HepG2 (cell line): ENCODE data around the gene MLX. TPM values are rescaled to one million over a fixed set of nuclear protein-coding genes. Genes with fewer than 3 reads are reported as not detected.

Experiments
- ATAD3A ChIP-seq: sonication (generic); formaldehyde crosslinking; IDR thresholded peaks from 2 replicates; pipeline ENCODE4 v1.4.0; 2020; ENCODE audit warnings: missing genetic modification reagents
- FLYWCH1 ChIP-seq: sonication (generic); formaldehyde crosslinking; IDR thresholded peaks from 2 replicates; pipeline ENCODE4 v1.8.1; 2023; ENCODE audit warnings: mild to moderate bottlenecking, missing genetic modification reagents
- KDM2A ChIP-seq: sonication (generic); formaldehyde crosslinking; IDR thresholded peaks from 2 replicates; pipeline ENCODE4 v1.4.0; 2020; ENCODE audit warnings: low read depth, missing genetic modification reagents, borderline replicate concordance
- MATR3 ChIP-seq: sonication (generic); formaldehyde crosslinking; IDR thresholded peaks from 2 replicates; pipeline ENCODE4 v1.4.0; 2020; ENCODE audit warnings: missing genetic modification reagents
- NR2F2 ChIP-seq: IDR thresholded peaks from 2 replicates; pipeline ENCODE4 v1.6.1; 2012; ENCODE audit warnings: low read depth, inconsistent platforms, borderline replicate concordance
- PHF20 ChIP-seq: sonication (generic); formaldehyde crosslinking; IDR thresholded peaks from 2 replicates; pipeline ENCODE4 v1.5.0; 2020; ENCODE audit warnings: mild to moderate bottlenecking, missing genetic modification reagents
- REXO4 ChIP-seq: sonication (generic); formaldehyde crosslinking; IDR thresholded peaks from 2 replicates; pipeline ENCODE4 v1.8.0; 2022; ENCODE audit warnings: missing genetic modification reagents, mild to moderate bottlenecking, borderline replicate concordance
- SOX5 ChIP-seq: IDR thresholded peaks from 2 replicates; pipeline ENCODE4 v1.6.1; 2016; ENCODE audit warnings: borderline replicate concordance
- ZBTB38 ChIP-seq: sonication (generic); formaldehyde crosslinking; IDR thresholded peaks from 2 replicates; pipeline ENCODE4 v1.5.1; 2020; ENCODE audit warnings: mild to moderate bottlenecking, missing genetic modification reagents
- ZNF20 ChIP-seq: sonication (generic); formaldehyde crosslinking; IDR thresholded peaks from 2 replicates; pipeline ENCODE4 v1.4.0; 2020; ENCODE audit warnings: mild to moderate bottlenecking, moderate library complexity, missing genetic modification reagents
- ZNF496 ChIP-seq: sonication (generic); formaldehyde crosslinking; IDR thresholded peaks from 2 replicates; pipeline ENCODE4 v1.8.1; 2023; ENCODE audit warnings: mild to moderate bottlenecking, moderate library complexity, missing genetic modification reagents; ENCODE audit not compliant: insufficient replicate concordance
- ZNF567 ChIP-seq: sonication (generic); formaldehyde crosslinking; IDR thresholded peaks from 2 replicates; pipeline ENCODE4 v1.8.1; 2023; ENCODE audit warnings: mild to moderate bottlenecking, missing genetic modification reagents, borderline replicate concordance
- polyA plus RNA-seq, 8 experiments: library from polyadenylated mRNA; depleted of rRNA in 3 of 8; stranded (reverse) in 7 of 8; unstranded in 1 of 8; fragments of >200 nt; fragmentation: Illumina TruSeq in 4 of 8; extraction: Trizol in 4 of 8; gene quantifications; 2 replicates each; pipeline versions ENCODE4 v1.2.1 to v1.2.3, GENCODE V29; 2011 to 2016; ENCODE audit warnings: low read depth in 4 of 8, missing spikeins in 1 of 8, mixed read lengths in 1 of 8; ENCODE audit not compliant: insufficient read depth in 1 of 8
- total RNA-seq, 5 experiments: library from RNA; depleted of rRNA; stranded (reverse); fragments of >200 nt; fragmentation: Illumina TruSeq; extraction: Trizol; gene quantifications; 2 replicates each; pipeline ENCODE4 v1.2.3, GENCODE V29; 2016; ENCODE audit warnings: low read depth in 1 of 5
- TF ChIP-seq, protein P1 (sequence below): sonication (generic); formaldehyde crosslinking; IDR thresholded peaks from 2 replicates; pipeline ENCODE4 v1.8.0; 2022; ENCODE audit warnings: missing genetic modification reagents, mild to moderate bottlenecking, moderate library complexity, borderline replicate concordance
- TF ChIP-seq, protein P2 (sequence below): sonication (generic); formaldehyde crosslinking; IDR thresholded peaks from 2 replicates; pipeline ENCODE4 v1.4.0; 2020; ENCODE audit warnings: mild to moderate bottlenecking, missing genetic modification reagents
- TF ChIP-seq, protein P3 (sequence below): sonication (generic); formaldehyde crosslinking; IDR thresholded peaks from 2 replicates; pipeline ENCODE4 v1.4.0; 2020; ENCODE audit warnings: missing genetic modification reagents, borderline replicate concordance
- TF ChIP-seq, protein P4 (sequence below): sonication (generic); formaldehyde crosslinking; IDR thresholded peaks from 2 replicates; pipeline ENCODE4 v1.5.1; 2020; ENCODE audit warnings: mild to moderate bottlenecking, missing genetic modification reagents, moderate library complexity

MLX gene
- total and polyA plus RNA-seq, 2 of the 13 experiments (the other 11 are each of a cell fraction or from before 2014, with no cell fraction given) = 38.9 to 74.4 TPM

GRCh38 chr17:42536372-42537155, 30.3 kb upstream of the MLX start (continued):
- TF ChIP-seq, protein P1, sequence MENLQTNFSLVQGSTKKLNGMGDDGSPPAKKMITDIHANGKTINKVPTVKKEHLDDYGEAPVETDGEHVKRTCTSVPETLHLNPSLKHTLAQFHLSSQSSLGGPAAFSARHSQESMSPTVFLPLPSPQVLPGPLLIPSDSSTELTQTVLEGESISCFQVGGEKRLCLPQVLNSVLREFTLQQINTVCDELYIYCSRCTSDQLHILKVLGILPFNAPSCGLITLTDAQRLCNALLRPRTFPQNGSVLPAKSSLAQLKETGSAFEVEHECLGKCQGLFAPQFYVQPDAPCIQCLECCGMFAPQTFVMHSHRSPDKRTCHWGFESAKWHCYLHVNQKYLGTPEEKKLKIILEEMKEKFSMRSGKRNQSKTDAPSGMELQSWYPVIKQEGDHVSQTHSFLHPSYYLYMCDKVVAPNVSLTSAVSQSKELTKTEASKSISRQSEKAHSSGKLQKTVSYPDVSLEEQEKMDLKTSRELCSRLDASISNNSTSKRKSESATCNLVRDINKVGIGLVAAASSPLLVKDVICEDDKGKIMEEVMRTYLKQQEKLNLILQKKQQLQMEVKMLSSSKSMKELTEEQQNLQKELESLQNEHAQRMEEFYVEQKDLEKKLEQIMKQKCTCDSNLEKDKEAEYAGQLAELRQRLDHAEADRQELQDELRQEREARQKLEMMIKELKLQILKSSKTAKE (CRISPR knock-in tag) = peak; percentile 54; the same call in 1 of the 2 replicates
- TF ChIP-seq ATAD3A (no peak), ZBTB38 (CRISPR knock-in tag) (peak; percentile 76), ZNF567 (CRISPR knock-in tag) (0 out of 2 replicates have a peak, but pooled peaks have one; percentile 61), PHF20 (CRISPR knock-in tag) (peak; percentile 57), REXO4 (CRISPR knock-in tag) (no peak), FLYWCH1 (no peak), ZNF496 (no peak), KDM2A (peak; percentile 83), ZNF20 (CRISPR knock-in tag) (no peak), NR2F2 (0 out of 2 replicates have a peak, but pooled peaks have one; percentile 7), MATR3 (CRISPR knock-in tag) (no peak), SOX5 (CRISPR knock-in tag) (peak; percentile 75)
- TF ChIP-seq, protein P2, sequence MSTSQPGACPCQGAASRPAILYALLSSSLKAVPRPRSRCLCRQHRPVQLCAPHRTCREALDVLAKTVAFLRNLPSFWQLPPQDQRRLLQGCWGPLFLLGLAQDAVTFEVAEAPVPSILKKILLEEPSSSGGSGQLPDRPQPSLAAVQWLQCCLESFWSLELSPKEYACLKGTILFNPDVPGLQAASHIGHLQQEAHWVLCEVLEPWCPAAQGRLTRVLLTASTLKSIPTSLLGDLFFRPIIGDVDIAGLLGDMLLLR (CRISPR knock-in tag) = peak; percentile 28; the same call in 1 of the 2 replicates
- TF ChIP-seq, protein P3, sequence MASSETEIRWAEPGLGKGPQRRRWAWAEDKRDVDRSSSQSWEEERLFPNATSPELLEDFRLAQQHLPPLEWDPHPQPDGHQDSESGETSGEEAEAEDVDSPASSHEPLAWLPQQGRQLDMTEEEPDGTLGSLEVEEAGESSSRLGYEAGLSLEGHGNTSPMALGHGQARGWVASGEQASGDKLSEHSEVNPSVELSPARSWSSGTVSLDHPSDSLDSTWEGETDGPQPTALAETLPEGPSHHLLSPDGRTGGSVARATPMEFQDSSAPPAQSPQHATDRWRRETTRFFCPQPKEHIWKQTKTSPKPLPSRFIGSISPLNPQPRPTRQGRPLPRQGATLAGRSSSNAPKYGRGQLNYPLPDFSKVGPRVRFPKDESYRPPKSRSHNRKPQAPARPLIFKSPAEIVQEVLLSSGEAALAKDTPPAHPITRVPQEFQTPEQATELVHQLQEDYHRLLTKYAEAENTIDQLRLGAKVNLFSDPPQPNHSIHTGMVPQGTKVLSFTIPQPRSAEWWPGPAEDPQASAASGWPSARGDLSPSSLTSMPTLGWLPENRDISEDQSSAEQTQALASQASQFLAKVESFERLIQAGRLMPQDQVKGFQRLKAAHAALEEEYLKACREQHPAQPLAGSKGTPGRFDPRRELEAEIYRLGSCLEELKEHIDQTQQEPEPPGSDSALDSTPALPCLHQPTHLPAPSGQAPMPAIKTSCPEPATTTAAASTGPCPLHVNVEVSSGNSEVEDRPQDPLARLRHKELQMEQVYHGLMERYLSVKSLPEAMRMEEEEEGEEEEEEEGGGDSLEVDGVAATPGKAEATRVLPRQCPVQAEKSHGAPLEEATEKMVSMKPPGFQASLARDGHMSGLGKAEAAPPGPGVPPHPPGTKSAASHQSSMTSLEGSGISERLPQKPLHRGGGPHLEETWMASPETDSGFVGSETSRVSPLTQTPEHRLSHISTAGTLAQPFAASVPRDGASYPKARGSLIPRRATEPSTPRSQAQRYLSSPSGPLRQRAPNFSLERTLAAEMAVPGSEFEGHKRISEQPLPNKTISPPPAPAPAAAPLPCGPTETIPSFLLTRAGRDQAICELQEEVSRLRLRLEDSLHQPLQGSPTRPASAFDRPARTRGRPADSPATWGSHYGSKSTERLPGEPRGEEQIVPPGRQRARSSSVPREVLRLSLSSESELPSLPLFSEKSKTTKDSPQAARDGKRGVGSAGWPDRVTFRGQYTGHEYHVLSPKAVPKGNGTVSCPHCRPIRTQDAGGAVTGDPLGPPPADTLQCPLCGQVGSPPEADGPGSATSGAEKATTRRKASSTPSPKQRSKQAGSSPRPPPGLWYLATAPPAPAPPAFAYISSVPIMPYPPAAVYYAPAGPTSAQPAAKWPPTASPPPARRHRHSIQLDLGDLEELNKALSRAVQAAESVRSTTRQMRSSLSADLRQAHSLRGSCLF (CRISPR knock-in tag) = no peak
- TF ChIP-seq, protein P4, sequence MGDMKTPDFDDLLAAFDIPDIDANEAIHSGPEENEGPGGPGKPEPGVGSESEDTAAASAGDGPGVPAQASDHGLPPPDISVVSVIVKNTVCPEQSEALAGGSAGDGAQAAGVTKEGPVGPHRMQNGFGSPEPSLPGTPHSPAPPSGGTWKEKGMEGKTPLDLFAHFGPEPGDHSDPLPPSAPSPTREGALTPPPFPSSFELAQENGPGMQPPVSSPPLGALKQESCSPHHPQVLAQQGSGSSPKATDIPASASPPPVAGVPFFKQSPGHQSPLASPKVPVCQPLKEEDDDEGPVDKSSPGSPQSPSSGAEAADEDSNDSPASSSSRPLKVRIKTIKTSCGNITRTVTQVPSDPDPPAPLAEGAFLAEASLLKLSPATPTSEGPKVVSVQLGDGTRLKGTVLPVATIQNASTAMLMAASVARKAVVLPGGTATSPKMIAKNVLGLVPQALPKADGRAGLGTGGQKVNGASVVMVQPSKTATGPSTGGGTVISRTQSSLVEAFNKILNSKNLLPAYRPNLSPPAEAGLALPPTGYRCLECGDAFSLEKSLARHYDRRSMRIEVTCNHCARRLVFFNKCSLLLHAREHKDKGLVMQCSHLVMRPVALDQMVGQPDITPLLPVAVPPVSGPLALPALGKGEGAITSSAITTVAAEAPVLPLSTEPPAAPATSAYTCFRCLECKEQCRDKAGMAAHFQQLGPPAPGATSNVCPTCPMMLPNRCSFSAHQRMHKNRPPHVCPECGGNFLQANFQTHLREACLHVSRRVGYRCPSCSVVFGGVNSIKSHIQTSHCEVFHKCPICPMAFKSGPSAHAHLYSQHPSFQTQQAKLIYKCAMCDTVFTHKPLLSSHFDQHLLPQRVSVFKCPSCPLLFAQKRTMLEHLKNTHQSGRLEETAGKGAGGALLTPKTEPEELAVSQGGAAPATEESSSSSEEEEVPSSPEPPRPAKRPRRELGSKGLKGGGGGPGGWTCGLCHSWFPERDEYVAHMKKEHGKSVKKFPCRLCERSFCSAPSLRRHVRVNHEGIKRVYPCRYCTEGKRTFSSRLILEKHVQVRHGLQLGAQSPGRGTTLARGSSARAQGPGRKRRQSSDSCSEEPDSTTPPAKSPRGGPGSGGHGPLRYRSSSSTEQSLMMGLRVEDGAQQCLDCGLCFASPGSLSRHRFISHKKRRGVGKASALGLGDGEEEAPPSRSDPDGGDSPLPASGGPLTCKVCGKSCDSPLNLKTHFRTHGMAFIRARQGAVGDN = peak; percentile 96
